Fibroblast of lung (primary cell): Measurements from ENCODE around the gene PURB. TPM values are rescaled to one million over a fixed set of nuclear protein-coding genes. Genes with fewer than 3 reads are reported as not detected.
"Not testable (repeated sequence)": the region's sequence is repeated elsewhere in the genome, so short reads cannot be mapped to it uniquely, and the experiment has no call there.

ENCODE experiments used
- DNase-seq, 2 donors: peaks; one replicate each; pipeline versions ENCODE4 v3.0.0 to v3.0.0-alpha.2; 2010; ENCODE audit warnings: low read depth in 2 of 2
- H2AFZ ChIP-seq: 2 replicates; pipeline ENCODE4 v1.5.1; 2012; ENCODE audit warnings: low read length, control low read depth, inconsistent platforms
- H3K27ac ChIP-seq: 2 replicates; pipeline ENCODE4 v1.5.1; 2011; ENCODE audit warnings: low read length, control low read depth; ENCODE audit not compliant: insufficient read depth
- H3K27me3 ChIP-seq: 2 replicates; pipeline ENCODE4 v1.5.1; 2011; ENCODE audit warnings: mild to moderate bottlenecking, low read length; ENCODE audit not compliant: control insufficient read depth, insufficient read depth
- H3K36me3 ChIP-seq: 2 replicates; pipeline ENCODE4 v1.5.1; 2011; ENCODE audit warnings: low read length; ENCODE audit not compliant: control insufficient read depth, insufficient read depth
- H3K4me1 ChIP-seq: 2 replicates; pipeline ENCODE4 v1.5.1; 2011; ENCODE audit warnings: low read length; ENCODE audit not compliant: control insufficient read depth, insufficient read depth; ENCODE audit errors: extremely low read depth
- H3K4me2 ChIP-seq: 2 replicates; pipeline ENCODE4 v1.5.1; 2011; ENCODE audit warnings: low read length, control low read depth; ENCODE audit not compliant: insufficient read depth; ENCODE audit errors: extremely low read depth
- H3K4me3 ChIP-seq, 4 experiments: fragments of 200-600 bp in 1 of 4; sonication (generic) in 1 of 4; replicated peaks in 1 of 4; 2 replicates each; pipeline ENCODE4 v1.5.1; 2011 to 2016; ENCODE audit warnings: low read length in 4 of 4, low read depth in 3 of 4, mild to moderate bottlenecking in 3 of 4, control low read depth in 2 of 4, inconsistent platforms in 1 of 4, mixed read lengths in 1 of 4; ENCODE audit not compliant: insufficient read depth in 1 of 4; ENCODE audit errors: control extremely low read depth in 1 of 4
- H3K79me2 ChIP-seq: 2 replicates; pipeline ENCODE4 v1.5.1; 2012; ENCODE audit warnings: mild to moderate bottlenecking, low read length, inconsistent platforms; ENCODE audit not compliant: control insufficient read depth, insufficient read depth
- H3K9ac ChIP-seq: 2 replicates; pipeline ENCODE4 v1.5.1; 2011; ENCODE audit warnings: mild to moderate bottlenecking, low read length, control low read depth; ENCODE audit not compliant: insufficient read depth
- H3K9me3 ChIP-seq: 2 replicates; pipeline ENCODE4 v1.5.1; 2012; ENCODE audit warnings: low read depth, low read length; ENCODE audit not compliant: control insufficient read depth, insufficient read depth
- H4K20me1 ChIP-seq: 2 replicates; pipeline ENCODE4 v1.5.1; 2011; ENCODE audit warnings: low read length; ENCODE audit not compliant: control insufficient read depth, insufficient read depth; ENCODE audit errors: extremely low read depth
- CTCF ChIP-seq, 2 donors: IDR thresholded peaks in 1 of 2; conservative IDR thresholded peaks in 1 of 2; 1 replicate in 1 of 2; 2 replicates in 1 of 2; pipeline ENCODE4 v1.5.1; 2011 to 2012; ENCODE audit warnings: low read length in 2 of 2, control low read depth in 1 of 2, inconsistent platforms in 1 of 2, low read depth in 1 of 2, mild to moderate bottlenecking in 1 of 2
- EZH2 ChIP-seq: IDR thresholded peaks from 2 replicates; pipeline ENCODE4 v1.5.1; 2012; ENCODE audit warnings: low read length, control low read depth, mild to moderate bottlenecking; ENCODE audit errors: missing control alignments
- polyA plus RNA-seq, 2 donors: library from polyadenylated mRNA; depleted of rRNA in 1 of 2; stranded (reverse) in 1 of 2; unstranded in 1 of 2; fragments of >200 nt; gene quantifications; 2 replicates each; pipeline ENCODE4 v1.2.1, GENCODE V29; 2011 to 2012; ENCODE audit warnings: missing spikeins in 1 of 2
- total RNA-seq: library from RNA; depleted of rRNA; stranded (reverse); fragments of >200 nt; gene quantifications from 2 replicates; pipeline ENCODE4 v1.2.1, GENCODE V29; 2014

PURB gene
- total and polyA plus RNA-seq, 2 donors (not counting 1 experiment from before 2014, with no cell fraction given), result 11.0 to 15.2 TPM

GRCh38 chr7:44876393-44876792 lies 8.9 kb downstream of the PURB start:
- TF ChIP-seq EZH2, result no peak
- no peak for TF ChIP-seq CTCF (conservative IDR thresholded peaks at IDR 0.05 in 1 of 2, IDR thresholded peaks at IDR 0.05 in 1 of 2; ENCODE audit: low read depth in 1 of 2, low read length in 2 of 2)
- H3K4me1 ChIP-seq, result peaks cover 3% of the 10 kb centered on the region
- peaks cover 32% of the 10 kb centered on the region for H3K79me2 ChIP-seq
- H3K9ac ChIP-seq, result no peak overlapping the region
- H3K36me3 ChIP-seq, result no peaks in the 10 kb centered on the region
- no peak overlapping the region for H3K27ac ChIP-seq
- no peak overlapping the region for H2AFZ ChIP-seq
- no peak for DNase-seq
- no peaks in the 10 kb centered on the region for H3K27me3 ChIP-seq
- H3K4me2 ChIP-seq, result no peak overlapping the region
- no peaks in the 10 kb centered on the region for H4K20me1 ChIP-seq
- no peak overlapping the region for H3K4me3 ChIP-seq
- H3K9me3 ChIP-seq, result no peaks in the 10 kb centered on the region

GRCh38 chr7:44875241-44875640 lies 10.1 kb downstream of the PURB start:
- no peak overlapping the region for H2AFZ ChIP-seq
- no peak overlapping the region for H3K27ac ChIP-seq
- no peaks in the 10 kb centered on the region for H4K20me1 ChIP-seq
- TF ChIP-seq EZH2 (no peak), CTCF (conservative IDR thresholded peaks at IDR 0.05 in 1 of 2, IDR thresholded peaks at IDR 0.05 in 1 of 2; ENCODE audit: low read depth in 1 of 2, low read length in 2 of 2) (no peak)
- H3K4me1 ChIP-seq, result no peaks in the 10 kb centered on the region
- H3K79me2 ChIP-seq, result peaks cover 21% of the 10 kb centered on the region
- no peak overlapping the region for H3K4me2 ChIP-seq
- no peak overlapping the region for H3K9ac ChIP-seq
- H3K4me3 ChIP-seq, result no peak overlapping the region
- H3K36me3 ChIP-seq, result no peaks in the 10 kb centered on the region
- DNase-seq, result no peak
- no peaks in the 10 kb centered on the region for H3K27me3 ChIP-seq
- H3K9me3 ChIP-seq, result no peaks in the 10 kb centered on the region

GRCh38 chr7:44872787-44873186 lies 12.5 kb downstream of the PURB start:
- H3K4me3 ChIP-seq, result no peak overlapping the region
- H2AFZ ChIP-seq, result no peak overlapping the region
- H3K4me2 ChIP-seq, result no peak overlapping the region
- H4K20me1 ChIP-seq, result no peaks in the 10 kb centered on the region
- TF ChIP-seq EZH2 (no peak), CTCF (conservative IDR thresholded peaks at IDR 0.05 in 1 of 2, IDR thresholded peaks at IDR 0.05 in 1 of 2; ENCODE audit: low read depth in 1 of 2, low read length in 2 of 2) (no peak)
- no peak overlapping the region for H3K9ac ChIP-seq
- no peaks in the 10 kb centered on the region for H3K27me3 ChIP-seq
- H3K79me2 ChIP-seq, result peaks cover 6% of the 10 kb centered on the region
- H3K36me3 ChIP-seq, result no peaks in the 10 kb centered on the region
- H3K27ac ChIP-seq, result no peak overlapping the region
- peaks cover under 1% of the 10 kb centered on the region for H3K4me1 ChIP-seq
- no peak for DNase-seq
- H3K9me3 ChIP-seq, result no peaks in the 10 kb centered on the region

- H3K4me1 ChIP-seq, H3K27me3 ChIP-seq, H3K4me3 ChIP-seq, H3K4me2 ChIP-seq, H3K27ac ChIP-seq, H3K36me3 ChIP-seq, H2AFZ ChIP-seq, H3K9ac ChIP-seq, H4K20me1 ChIP-seq, DNase-seq, H3K9me3 ChIP-seq, H3K79me2 ChIP-seq: not testable (repeated sequence)
These were observed 13.4 kb downstream of the PURB start for GRCh38 chr7:44871918-44872317.

- not testable (repeated sequence) for H3K27ac ChIP-seq, H3K4me3 ChIP-seq, H3K4me1 ChIP-seq, H3K27me3 ChIP-seq, DNase-seq, H3K9ac ChIP-seq, H3K79me2 ChIP-seq, H2AFZ ChIP-seq, H3K9me3 ChIP-seq, H3K36me3 ChIP-seq, H4K20me1 ChIP-seq, H3K4me2 ChIP-seq
These were observed 14.6 kb downstream of the PURB start for GRCh38 chr7:44870780-44871179.
